A673 (cell line): ENCODE measurements around the gene ATP6V0C. TPM values are rescaled to one million over a fixed set of nuclear protein-coding genes. Genes with fewer than 3 reads are reported as not detected.
A peak's percentile ranks its signal among the peaks of the same experiment; 100 is the strongest.

ENCODE experiments used
- BruUV-seq: library from RNA; stranded (reverse); fragments of 400-500 nt; replicated peaks from 2 replicates; lab custom pipeline; 2021; lab: Mats Ljungman, UMichigan
- CTCF ChIA-PET: fragments of 300-600 bp; sonication (Branson Sonifier 250); formaldehyde crosslinking; loops from one replicate; lab custom pipeline; 2022; ENCODE audit warnings: antibody characterized with exemption; lab: Charles Lee
- POLR2A ChIA-PET: fragments of 300-600 bp; sonication (Branson Sonifier 250); formaldehyde crosslinking; loops from one replicate; lab custom pipeline; 2022; ENCODE audit warnings: antibody characterized with exemption; ENCODE audit not compliant: low non-redundant PET; lab: Charles Lee
- DNase-seq: peaks from one replicate; pipeline ENCODE4 v3.0.0-alpha.2; 2015; ENCODE audit warnings: low spot score
- H3K27ac ChIP-seq: fragments of 200-600 bp; sonication (generic); 2 replicates; pipeline ENCODE4 v1.5.1; 2016; ENCODE audit warnings: mixed run types, low read depth, mild to moderate bottlenecking, mixed read lengths, antibody characterized with exemption, low read length; ENCODE audit not compliant: poor library complexity, severe bottlenecking
- H3K27me3 ChIP-seq: fragments of 200-600 bp; sonication (generic); replicated peaks from 2 replicates; pipeline ENCODE4 v1.6.1; 2017; ENCODE audit warnings: mixed run types, low read depth, mild to moderate bottlenecking, mixed read lengths, antibody characterized with exemption, low read length; ENCODE audit not compliant: insufficient read depth, poor library complexity
- H3K36me3 ChIP-seq: fragments of 200-600 bp; sonication (generic); 2 replicates; pipeline ENCODE4 v1.6.1; 2016; ENCODE audit warnings: mixed run types, mild to moderate bottlenecking, mixed read lengths, antibody characterized with exemption, low read length; ENCODE audit not compliant: insufficient read depth, poor library complexity, severe bottlenecking
- H3K4me1 ChIP-seq: fragments of 200-600 bp; sonication (generic); 2 replicates; pipeline ENCODE4 v1.6.1; 2017; ENCODE audit warnings: mixed run types, mild to moderate bottlenecking, mixed read lengths, antibody characterized with exemption, low read length; ENCODE audit not compliant: insufficient read depth, poor library complexity, severe bottlenecking
- H3K4me3 ChIP-seq: fragments of 200-600 bp; sonication (generic); 2 replicates; pipeline ENCODE4 v1.5.1; 2016; ENCODE audit warnings: low read depth, mixed run types, mild to moderate bottlenecking, mixed read lengths, low read length; ENCODE audit not compliant: poor library complexity, severe bottlenecking
- H3K9me3 ChIP-seq: fragments of 200-600 bp; sonication (generic); 2 replicates; pipeline ENCODE4 v1.6.1; 2016; ENCODE audit warnings: mixed run types, low read depth, mild to moderate bottlenecking, mixed read lengths, antibody characterized with exemption, low read length; ENCODE audit not compliant: poor library complexity, severe bottlenecking
- EZH2 ChIP-seq: fragments of 200-600 bp; sonication (generic); IDR thresholded peaks from 2 replicates; pipeline ENCODE4 v1.6.1; 2017; ENCODE audit warnings: borderline replicate concordance, low read depth, mild to moderate bottlenecking, mixed read lengths, antibody characterized with exemption, low read length; ENCODE audit not compliant: poor library complexity, severe bottlenecking
- intact Hi-C: fragments of 100-400 bp; cut with micrococcal nuclease; formaldehyde crosslinking; loops from one replicate; pipeline ENCODE4 v1.10.0; 2022; ENCODE audit not compliant: unreplicated experiment
- total RNA-seq: library from RNA; stranded (reverse); gene quantifications from 2 replicates; pipeline ENCODE4 v1.2.3, GENCODE V29; 2021
- TF ChIP-seq, protein P1 (sequence below): fragments of 300-800, 200-600 bp; sonication (generic); conservative IDR thresholded peaks from 2 replicates; pipeline ENCODE4 v1.5.1; 2017; ENCODE audit warnings: low read depth, mild to moderate bottlenecking, antibody characterized with exemption, low read length, moderate library complexity, mixed read lengths

ATP6V0C gene
- total RNA-seq, 1 experiment from 2014 or later: 252 TPM

DNA sequence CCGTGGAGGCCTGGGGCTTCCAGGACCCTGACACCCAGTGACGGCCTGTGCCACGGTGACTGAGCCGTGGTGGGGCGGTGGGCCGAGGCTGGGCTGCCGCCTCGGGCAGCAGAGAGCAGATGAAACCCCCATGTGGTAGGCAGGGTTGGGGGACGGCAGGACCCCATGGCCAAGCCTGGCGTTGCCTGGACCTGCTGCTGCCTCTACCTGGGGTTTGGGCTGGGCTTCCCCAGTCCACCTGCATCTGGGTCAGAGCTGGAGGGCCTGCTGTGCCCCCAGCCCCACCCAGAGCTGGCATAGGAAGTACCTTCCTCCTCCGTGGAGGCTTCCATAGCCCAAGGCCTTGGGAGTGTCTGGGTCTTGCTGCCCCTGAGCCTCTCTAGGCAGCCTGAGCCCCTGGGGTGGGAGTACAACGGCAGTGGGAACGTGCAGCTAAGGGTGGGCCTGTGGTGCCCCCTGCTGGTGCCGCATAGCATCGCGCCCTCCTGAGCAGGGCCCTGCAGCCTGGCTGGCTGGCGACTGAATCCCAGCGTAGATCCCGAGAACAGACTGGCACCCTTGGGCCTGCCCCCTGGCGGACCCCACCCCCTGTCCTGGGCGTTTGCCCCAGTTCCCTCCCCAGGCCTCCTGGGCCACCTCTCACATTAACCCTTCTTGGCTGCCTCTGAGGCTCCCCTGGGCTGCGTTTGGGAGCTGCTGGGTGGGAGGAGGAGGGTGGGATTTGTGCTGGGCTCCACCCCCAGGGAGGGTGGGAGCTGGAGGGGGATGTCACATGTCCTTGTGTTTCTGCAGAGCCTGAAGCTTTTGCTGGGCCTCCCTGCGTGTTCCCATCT lies 12.6 kb upstream of the ATP6V0C start:
- Histone ChIP-seq H3K27ac (peak overlapping the region; percentile 40), H3K4me1 (peaks cover 5% of the 10 kb centered on the region), H3K36me3 (peaks cover 4% of the 10 kb centered on the region), H3K9me3 (no peaks in the 10 kb centered on the region), H3K4me3 (peak overlapping the region; percentile 37), H3K27me3 (no peaks in the 10 kb centered on the region)
- CTCF ChIA-PET: interaction anchor here (0.6 to 1.3 kb wide), 12 partner anchors 10 to 485 kb away, joined by 3 to 12 read pairs (median 6); partner anchors contain the start of genes ABCA3, AMDHD2, NTN3 and TBC1D24
- BruUV-seq: no TSS peak
- TF ChIP-seq, protein P1, sequence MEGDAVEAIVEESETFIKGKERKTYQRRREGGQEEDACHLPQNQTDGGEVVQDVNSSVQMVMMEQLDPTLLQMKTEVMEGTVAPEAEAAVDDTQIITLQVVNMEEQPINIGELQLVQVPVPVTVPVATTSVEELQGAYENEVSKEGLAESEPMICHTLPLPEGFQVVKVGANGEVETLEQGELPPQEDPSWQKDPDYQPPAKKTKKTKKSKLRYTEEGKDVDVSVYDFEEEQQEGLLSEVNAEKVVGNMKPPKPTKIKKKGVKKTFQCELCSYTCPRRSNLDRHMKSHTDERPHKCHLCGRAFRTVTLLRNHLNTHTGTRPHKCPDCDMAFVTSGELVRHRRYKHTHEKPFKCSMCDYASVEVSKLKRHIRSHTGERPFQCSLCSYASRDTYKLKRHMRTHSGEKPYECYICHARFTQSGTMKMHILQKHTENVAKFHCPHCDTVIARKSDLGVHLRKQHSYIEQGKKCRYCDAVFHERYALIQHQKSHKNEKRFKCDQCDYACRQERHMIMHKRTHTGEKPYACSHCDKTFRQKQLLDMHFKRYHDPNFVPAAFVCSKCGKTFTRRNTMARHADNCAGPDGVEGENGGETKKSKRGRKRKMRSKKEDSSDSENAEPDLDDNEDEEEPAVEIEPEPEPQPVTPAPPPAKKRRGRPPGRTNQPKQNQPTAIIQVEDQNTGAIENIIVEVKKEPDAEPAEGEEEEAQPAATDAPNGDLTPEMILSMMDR: peak; percentile 99
- TF ChIP-seq EZH2: no peak
- DNase-seq: peak; percentile 91
- POLR2A ChIA-PET: interaction anchor here (0.6 to 0.8 kb wide), 2 partner anchors 210 to 346 kb away, joined by 3 to 5 read pairs; partner anchors contain the start of gene TRAF7
- intact Hi-C loops: loop anchor here (2.0 to 10.0 kb wide), 3 partner anchors 159 to 236 kb away; partner anchors contain the start of genes ABCA3 and RNPS1

DNA sequence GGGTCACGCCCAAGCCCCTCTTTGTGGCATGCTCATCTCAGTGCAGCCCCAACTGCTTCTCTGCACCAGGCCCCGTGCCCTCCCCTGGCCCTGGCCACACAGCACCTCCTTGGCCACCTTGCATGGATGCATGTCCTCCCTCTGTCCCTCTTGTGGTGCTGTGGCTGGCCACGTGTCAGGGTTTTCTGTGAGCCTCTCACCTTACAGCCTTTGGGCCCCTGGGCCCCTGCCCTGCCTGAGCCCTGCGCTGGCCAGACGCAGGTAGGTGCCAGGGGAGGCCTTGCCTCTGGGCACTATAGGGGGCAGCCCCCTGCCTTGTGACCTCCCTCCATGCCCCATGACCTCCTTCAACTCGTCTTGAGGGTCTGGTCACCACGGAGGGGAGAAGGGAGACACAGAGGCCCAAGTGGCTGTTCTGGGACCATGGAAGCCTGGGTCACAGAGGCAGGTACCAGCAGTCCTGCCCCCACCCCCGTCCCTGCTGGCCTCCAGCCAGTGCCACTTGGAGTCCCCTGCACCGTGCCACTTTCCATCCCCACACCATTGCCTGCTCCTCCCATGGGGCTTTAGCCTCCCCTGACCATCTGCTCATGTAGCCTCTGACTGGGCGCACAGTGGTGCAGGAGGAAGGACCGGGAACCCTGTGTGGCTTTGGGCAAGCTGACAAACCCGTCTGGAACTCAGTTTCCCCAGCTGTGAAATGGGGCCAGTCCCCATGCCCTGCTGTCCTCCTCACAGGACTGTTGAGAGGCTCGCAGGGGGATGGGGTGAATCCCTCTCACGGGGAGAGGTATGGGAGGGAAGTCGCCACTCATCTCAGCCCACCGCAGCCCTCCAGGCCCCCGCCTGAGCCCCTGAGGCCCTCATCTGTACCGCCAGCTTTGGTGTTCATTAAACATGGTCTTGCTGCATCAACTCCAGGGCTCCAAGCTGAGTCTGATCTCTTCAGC lies 11.5 kb upstream of the ATP6V0C start:
- TF ChIP-seq, protein P1: no peak
- TF ChIP-seq EZH2: no peak
- ChIA-PET POLR2A (interaction anchor here (0.6 to 0.8 kb wide), 2 partner anchors 211 to 347 kb away, joined by 3 to 5 read pairs; partner anchors contain the start of gene TRAF7), CTCF (interaction anchor here (0.6 to 1.3 kb wide), 11 partner anchors 9 to 486 kb away, joined by 3 to 12 read pairs (median 5); partner anchors contain the start of genes ABCA3, AMDHD2, NTN3 and TBC1D24)
- H3K4me1 ChIP-seq: peaks cover 5% of the 10 kb centered on the region
- H3K4me3 ChIP-seq: no peak overlapping the region
- H3K9me3 ChIP-seq: no peaks in the 10 kb centered on the region
- intact Hi-C loops: loop anchor here (2.0 to 10.0 kb wide), 3 partner anchors 160 to 237 kb away; partner anchors contain the start of genes ABCA3 and RNPS1
- H3K27ac ChIP-seq: no peak overlapping the region
- no TSS peak for BruUV-seq
- peaks cover 4% of the 10 kb centered on the region for H3K36me3 ChIP-seq
- no peaks in the 10 kb centered on the region for H3K27me3 ChIP-seq
- DNase-seq: no peak

DNA sequence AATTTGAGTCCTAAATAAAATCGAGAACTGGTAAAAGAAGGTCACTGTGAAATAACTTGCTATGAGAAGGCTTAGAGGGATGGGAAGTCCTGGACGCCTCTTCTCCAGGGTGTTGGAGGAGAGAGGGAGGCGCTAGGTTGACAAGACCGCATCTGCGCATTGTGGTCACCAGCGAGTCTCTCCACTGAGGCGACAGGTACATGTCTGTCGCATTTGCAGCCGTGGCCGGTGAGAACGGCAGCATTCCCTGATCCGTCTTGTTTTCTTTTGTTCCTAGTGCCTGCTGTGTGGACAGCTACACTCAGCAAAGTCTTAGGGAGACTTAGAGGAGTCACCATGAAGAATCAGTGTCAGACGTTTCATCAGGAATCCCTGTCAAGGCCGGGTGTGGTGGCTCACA lies 8.1 kb upstream of the ATP6V0C start:
- no TSS peak for BruUV-seq
- no peak for TF ChIP-seq EZH2
- TF ChIP-seq, protein P1: no peak
- peaks cover 5% of the 10 kb centered on the region for H3K4me1 ChIP-seq
- ChIA-PET POLR2A (no interaction called here), CTCF (no interaction called here)
- no peak overlapping the region for H3K4me3 ChIP-seq
- intact Hi-C loops: loop anchor here (10.0 kb wide), 1 partner anchor 241 kb away; the partner anchor contains the start of gene RNPS1
- H3K9me3 ChIP-seq: no peaks in the 10 kb centered on the region
- no peaks in the 10 kb centered on the region for H3K27me3 ChIP-seq
- H3K36me3 ChIP-seq: peaks cover 4% of the 10 kb centered on the region
- H3K27ac ChIP-seq: no peak overlapping the region
- DNase-seq: no peak
